ENCODE measurements around the gene ATP6V0D1. TPM values are rescaled to one million over a fixed set of nuclear protein-coding genes. Genes with fewer than 3 reads are reported as not detected.

The ATP6V0D1 gene
- total RNA-seq, 1 donor from 2014 or later, result 143 TPM

DNA sequence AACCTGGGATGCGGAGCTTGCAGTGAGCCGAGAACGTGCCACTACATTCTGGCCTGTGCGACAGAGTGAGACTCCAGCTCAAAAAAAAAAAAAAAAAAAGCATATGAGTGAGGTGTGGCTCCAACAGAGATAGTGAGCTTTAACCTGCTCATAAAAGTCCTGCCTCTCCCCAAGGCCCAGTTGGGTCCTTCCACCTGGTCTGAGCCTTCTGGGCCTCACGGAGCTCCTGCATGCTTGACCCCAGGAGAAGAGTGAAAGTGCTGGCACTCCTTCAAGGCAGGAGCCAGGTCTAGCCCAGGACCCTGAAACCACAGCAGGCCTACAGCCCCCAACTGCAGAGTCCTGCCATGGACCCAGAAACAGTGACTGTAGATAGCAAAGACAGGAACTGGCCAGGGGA, 32.4 kb downstream of the ATP6V0D1 start:
- Histone ChIP-seq H3K27ac (peak overlapping the region; percentile 53), H3K9me3 (no peaks in the 10 kb centered on the region), H3K36me3 (peaks cover 68% of the 10 kb centered on the region), H3K4me3 (no peak overlapping the region), H3K4me1 (peaks cover 65% of the 10 kb centered on the region), H3K27me3 (no peaks in the 10 kb centered on the region)
- ATAC-seq (no peak), DNase-seq (no peak)
- no peak for TF ChIP-seq CTCF (IDR thresholded peaks at IDR 0.05)
- intact Hi-C loops (cut with DNase I), result no loop called here

DNA sequence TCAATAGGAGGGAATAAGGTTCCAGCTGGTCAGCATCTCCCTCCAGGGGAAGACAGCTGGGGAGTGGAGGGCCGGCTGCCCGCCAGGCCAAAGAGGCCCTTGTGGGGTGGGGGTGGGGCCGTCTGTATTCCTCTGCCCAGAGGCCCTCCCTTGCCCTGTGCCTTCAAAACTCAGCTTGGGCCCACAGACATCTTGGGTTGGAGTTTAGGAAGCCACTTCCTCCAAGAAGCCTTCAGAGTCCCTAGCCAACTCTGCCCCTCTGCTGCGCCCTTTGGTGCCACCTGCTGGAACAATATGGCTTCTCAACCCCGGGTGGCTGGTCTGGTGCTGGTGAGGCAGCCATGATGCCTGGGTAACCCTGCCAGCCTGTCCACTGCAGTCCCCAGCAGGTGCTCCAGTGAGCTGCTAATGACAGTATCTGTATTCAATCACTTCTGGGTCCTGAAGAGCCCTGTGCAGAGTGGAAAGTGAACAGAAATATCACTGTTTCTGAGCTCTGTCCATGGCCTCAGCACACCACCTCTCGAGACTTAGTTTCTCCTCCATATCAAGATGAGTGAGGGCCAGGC, 33.4 kb downstream of the ATP6V0D1 start:
- Histone ChIP-seq H3K36me3 (peaks cover 68% of the 10 kb centered on the region), H3K4me1 (peaks cover 68% of the 10 kb centered on the region), H3K9me3 (no peaks in the 10 kb centered on the region), H3K27me3 (no peaks in the 10 kb centered on the region), H3K4me3 (no peak overlapping the region), H3K27ac (no peak overlapping the region)
- DNase-seq (no peak), ATAC-seq (peak; percentile 37)
- peak; percentile 39 for TF ChIP-seq CTCF (IDR thresholded peaks at IDR 0.05)
- intact Hi-C loops (cut with DNase I), result no loop called here

GRCh38 chr16:67446968-67447507, 33.9 kb downstream of the ATP6V0D1 start:
- Histone ChIP-seq H3K27ac (peak overlapping the region; percentile 52), H3K27me3 (no peaks in the 10 kb centered on the region), H3K4me3 (no peak overlapping the region), H3K9me3 (no peaks in the 10 kb centered on the region), H3K36me3 (peaks cover 68% of the 10 kb centered on the region), H3K4me1 (peaks cover 66% of the 10 kb centered on the region)
- ATAC-seq (no peak), DNase-seq (no peak)
- TF ChIP-seq CTCF (IDR thresholded peaks at IDR 0.05), result no peak
- intact Hi-C loops (cut with DNase I), result no loop called here

DNA sequence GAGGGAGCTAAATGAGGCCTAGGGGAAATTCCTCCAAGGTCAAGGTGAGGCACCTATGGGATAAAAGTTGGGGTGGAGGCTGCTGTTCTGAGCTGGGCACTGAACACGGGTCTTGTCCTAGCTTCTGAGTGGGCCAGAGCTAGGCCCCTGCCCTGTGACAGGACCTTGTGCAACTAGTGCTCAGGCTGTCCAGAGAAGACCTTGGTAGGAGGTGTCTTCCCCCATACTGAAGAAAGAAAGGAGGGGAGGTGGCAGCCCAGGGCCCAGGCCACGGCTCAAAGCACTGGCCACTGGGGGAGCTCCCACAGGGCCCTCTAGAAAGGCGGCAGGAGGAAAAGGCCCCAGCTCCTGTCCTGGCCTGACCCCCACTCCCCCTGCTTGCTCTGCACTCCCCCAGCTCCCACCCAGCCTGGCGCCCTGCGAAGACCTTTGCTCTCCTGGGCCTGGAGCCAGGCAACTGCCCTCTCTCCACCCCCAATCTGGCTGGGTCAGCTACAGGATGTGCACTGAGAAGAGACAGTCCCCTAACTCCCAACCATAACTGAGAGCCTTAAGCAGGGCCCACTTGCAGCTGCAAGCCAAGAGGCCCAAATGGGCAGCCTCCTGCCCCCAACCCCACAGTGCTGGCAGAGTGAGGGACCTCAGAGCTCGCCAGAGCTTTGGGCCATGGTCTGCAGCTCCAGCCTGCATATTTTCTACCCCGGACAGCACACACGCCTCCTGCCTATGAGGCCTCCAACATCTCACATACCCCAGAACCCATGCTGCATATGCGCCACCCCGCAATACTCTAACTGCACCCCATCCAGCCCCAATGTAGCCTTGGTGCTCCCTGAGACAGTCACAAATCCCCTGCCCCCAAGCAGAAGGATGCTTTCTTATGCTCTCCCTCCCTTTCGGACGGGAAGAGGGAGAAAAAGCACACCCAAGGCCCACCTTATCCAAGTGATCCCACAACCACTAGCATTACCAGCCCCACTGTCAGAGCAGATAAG, 34.7 kb downstream of the ATP6V0D1 start:
- H3K4me1 ChIP-seq, result peaks cover 66% of the 10 kb centered on the region
- ATAC-seq (peak; percentile 3), DNase-seq (no peak)
- H3K4me3 ChIP-seq, result no peak overlapping the region
- TF ChIP-seq CTCF (IDR thresholded peaks at IDR 0.05), result no peak
- peaks cover 65% of the 10 kb centered on the region for H3K36me3 ChIP-seq
- no peaks in the 10 kb centered on the region for H3K9me3 ChIP-seq
- H3K27me3 ChIP-seq, result no peaks in the 10 kb centered on the region
- intact Hi-C loops (cut with DNase I), result no loop called here
- peak overlapping the region; percentile 52 for H3K27ac ChIP-seq

GRCh38 chr16:67445441-67445912, 35.5 kb downstream of the ATP6V0D1 start:
- H3K36me3 ChIP-seq, result peaks cover 60% of the 10 kb centered on the region
- peak; percentile 5 for TF ChIP-seq CTCF (IDR thresholded peaks at IDR 0.05)
- H3K9me3 ChIP-seq, result no peaks in the 10 kb centered on the region
- H3K4me1 ChIP-seq, result peaks cover 66% of the 10 kb centered on the region
- H3K27ac ChIP-seq, result peak overlapping the region; percentile 47
- no peak overlapping the region for H3K4me3 ChIP-seq
- H3K27me3 ChIP-seq, result no peaks in the 10 kb centered on the region
- ATAC-seq (no peak), DNase-seq (no peak)
- intact Hi-C loops (cut with DNase I), result no loop called here

All from upper lobe of right lung (tissue), 1 donor.